Smooth muscle cell (in vitro differentiated cells): ENCODE measurements around the gene ATP1A2. TPM values are rescaled to one million over a fixed set of nuclear protein-coding genes. Genes with fewer than 3 reads are reported as not detected.

Experiments
- DNase-seq: peaks from one replicate; lab custom pipeline; 2025; ENCODE audit not compliant: unreplicated experiment; lab: John Stamatoyannopoulos, UW
- H2AFZ ChIP-seq: fragments of 200-600 bp; sonication (generic); 2 replicates; pipeline ENCODE4 v1.6.0; 2016; ENCODE audit warnings: antibody characterized with exemption, low read depth, mild to moderate bottlenecking
- H3F3A ChIP-seq: fragments of 200-600 bp; sonication (generic); 2 replicates; pipeline ENCODE4 v1.6.0; 2017; ENCODE audit warnings: antibody characterized with exemption, low read depth
- H3K27ac ChIP-seq: fragments of 200-600 bp; sonication (generic); 2 replicates; pipeline ENCODE4 v1.5.1; 2016; ENCODE audit warnings: low read depth, mild to moderate bottlenecking
- H3K27me3 ChIP-seq: fragments of 200-600 bp; sonication (generic); 2 replicates; pipeline ENCODE4 v1.6.1; 2016; ENCODE audit warnings: low read depth, mild to moderate bottlenecking
- H3K36me3 ChIP-seq: fragments of 200-600 bp; sonication (generic); 2 replicates; pipeline ENCODE4 v1.5.1; 2016; ENCODE audit warnings: low read depth
- H3K4me1 ChIP-seq: fragments of 200-600 bp; sonication (generic); 2 replicates; pipeline ENCODE4 v1.5.1; 2016; ENCODE audit warnings: low read depth
- H3K4me2 ChIP-seq: fragments of 200-600 bp; sonication (generic); 2 replicates; pipeline ENCODE4 v1.6.0; 2016; ENCODE audit warnings: mild to moderate bottlenecking
- H3K4me3 ChIP-seq: fragments of 200-600 bp; sonication (generic); 2 replicates; pipeline ENCODE4 v1.5.1; 2016; ENCODE audit warnings: mild to moderate bottlenecking
- H3K79me2 ChIP-seq: fragments of 200-600 bp; sonication (generic); 2 replicates; pipeline ENCODE4 v1.6.0; 2016; ENCODE audit warnings: low read depth, mild to moderate bottlenecking
- H3K9ac ChIP-seq: fragments of 200-600 bp; sonication (generic); 2 replicates; pipeline ENCODE4 v1.6.0; 2016; ENCODE audit warnings: low read depth
- H3K9me3 ChIP-seq: fragments of 200-600 bp; sonication (generic); replicated peaks from 2 replicates; pipeline ENCODE4 v1.5.1; 2016; ENCODE audit warnings: low read depth
- H4K20me1 ChIP-seq: fragments of 200-600 bp; sonication (generic); 2 replicates; pipeline ENCODE4 v1.6.0; 2016; ENCODE audit warnings: low read depth
- CTCF ChIP-seq: fragments of 200-600 bp; sonication (generic); IDR thresholded peaks from 2 replicates; pipeline ENCODE4 v1.5.1; 2017; ENCODE audit warnings: borderline replicate concordance, mild to moderate bottlenecking, antibody characterized with exemption; ENCODE audit not compliant: insufficient read depth, poor library complexity, severe bottlenecking
- WGBS: methylation state at CpG from one replicate; pipeline ENCODE4 v1.1.7; 2016; ENCODE audit warnings: low lambda C conversion rate; 5-methylcytosine and 5-hydroxymethylcytosine counted together
- polyA plus RNA-seq: library from polyadenylated mRNA; unstranded; fragments of >200 nt; fragmentation: Nextera tagmentation; extraction: Ambion mirVana; gene quantifications from 2 replicates; pipeline ENCODE4 v1.2.1, GENCODE V29; 2016
- total RNA-seq: library from RNA; depleted of rRNA; stranded (reverse); fragments of >200 nt; gene quantifications from 2 replicates; pipeline ENCODE4 v1.2.3, GENCODE V29; 2014

ATP1A2 gene
- total and polyA plus RNA-seq, 2 experiments from 2014 or later, result not detected

DNA sequence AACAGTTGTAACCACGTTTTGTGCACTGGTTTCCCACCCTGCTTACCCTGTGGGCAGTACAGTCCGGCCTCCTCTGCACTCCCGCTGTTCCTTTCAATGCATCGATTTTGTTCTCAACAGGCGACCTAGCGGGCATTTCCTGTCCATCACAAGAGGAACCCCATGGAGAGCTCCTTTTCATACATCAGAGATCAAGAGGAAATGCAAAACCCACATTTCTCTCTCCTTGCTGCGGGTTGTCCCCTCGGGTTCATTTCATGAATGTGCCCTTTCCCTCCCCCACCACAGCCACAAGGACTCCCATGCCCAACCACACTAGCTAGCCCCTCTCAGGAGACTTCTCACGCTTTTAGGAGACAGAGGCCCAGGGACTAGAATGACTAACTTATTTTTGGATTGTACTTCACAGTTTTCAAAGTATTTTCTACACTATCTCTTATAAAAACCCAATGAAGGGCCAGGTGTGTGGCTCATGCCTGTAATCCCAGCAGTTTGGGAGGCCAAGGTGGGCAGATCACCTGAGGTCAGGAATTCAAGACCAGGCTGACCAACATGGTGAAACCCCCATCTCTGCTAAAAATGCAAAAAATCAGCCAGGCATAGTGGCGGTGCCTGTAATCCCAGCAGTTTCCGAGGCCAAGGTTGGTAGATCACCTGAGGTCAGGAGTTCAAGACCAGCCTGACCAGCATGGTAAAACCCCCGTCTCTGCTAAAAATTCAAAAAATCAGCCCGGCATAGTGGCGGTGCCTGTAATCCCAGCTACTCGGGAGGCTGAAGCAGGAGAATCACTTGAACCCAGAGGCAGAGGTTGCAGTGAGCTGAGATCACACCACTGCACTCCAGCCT lies 54.2 kb downstream of the ATP1A2 start:
- TF ChIP-seq CTCF, result no peak
- H3F3A ChIP-seq, result no peaks in the 10 kb centered on the region
- WGBS, result 60% methylated on average over 15 of the region's 15 CpGs
- peak overlapping the region; percentile 8 for H2AFZ ChIP-seq
- no peak overlapping the region for H3K9ac ChIP-seq
- H3K27ac ChIP-seq, result no peak overlapping the region
- H3K36me3 ChIP-seq, result no peaks in the 10 kb centered on the region
- H3K9me3 ChIP-seq, result no peaks in the 10 kb centered on the region
- no peak overlapping the region for H3K4me3 ChIP-seq
- no peak for DNase-seq
- H3K4me2 ChIP-seq, result no peak overlapping the region
- no peaks in the 10 kb centered on the region for H3K27me3 ChIP-seq
- no peaks in the 10 kb centered on the region for H3K79me2 ChIP-seq
- H4K20me1 ChIP-seq, result no peaks in the 10 kb centered on the region
- H3K4me1 ChIP-seq, result peaks cover 26% of the 10 kb centered on the region

DNA sequence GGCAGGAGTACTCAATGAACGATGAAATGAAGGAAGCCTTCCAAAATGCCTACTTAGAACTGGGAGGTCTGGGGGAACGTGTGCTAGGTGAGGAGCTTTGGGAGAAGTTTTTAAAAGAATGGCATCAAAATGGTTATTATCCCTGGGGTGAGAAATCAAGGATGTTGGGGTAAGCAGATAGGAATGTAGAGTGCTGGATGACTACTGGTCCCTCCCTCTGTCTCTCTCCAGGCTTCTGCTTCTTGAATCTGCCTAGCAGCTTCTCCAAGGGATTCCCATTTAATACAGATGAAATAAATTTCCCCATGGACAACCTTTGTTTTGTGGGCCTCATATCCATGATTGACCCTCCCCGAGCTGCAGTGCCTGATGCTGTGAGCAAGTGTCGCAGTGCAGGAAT lies 55.8 kb downstream of the ATP1A2 start:
- Histone ChIP-seq H2AFZ (no peak overlapping the region), H3K4me3 (no peak overlapping the region), H3K4me2 (no peak overlapping the region), H3K9ac (no peak overlapping the region), H3K36me3 (no peaks in the 10 kb centered on the region), H4K20me1 (no peaks in the 10 kb centered on the region), H3K27ac (no peak overlapping the region), H3K4me1 (peaks cover 27% of the 10 kb centered on the region), H3K27me3 (no peaks in the 10 kb centered on the region), H3K79me2 (no peaks in the 10 kb centered on the region), H3F3A (no peaks in the 10 kb centered on the region), H3K9me3 (no peaks in the 10 kb centered on the region)
- 76% methylated on average over 4 of the region's 4 CpGs for WGBS
- DNase-seq, result no peak
- TF ChIP-seq CTCF, result no peak

- no peak overlapping the region for H2AFZ ChIP-seq
- no peaks in the 10 kb centered on the region for H3F3A ChIP-seq
- H3K4me2 ChIP-seq, result no peak overlapping the region
- no peak for TF ChIP-seq CTCF
- H3K27ac ChIP-seq, result no peak overlapping the region
- H3K4me1 ChIP-seq, result peaks cover 33% of the 10 kb centered on the region
- no peaks in the 10 kb centered on the region for H3K79me2 ChIP-seq
- H4K20me1 ChIP-seq, result no peaks in the 10 kb centered on the region
- no peaks in the 10 kb centered on the region for H3K9me3 ChIP-seq
- H3K27me3 ChIP-seq, result no peaks in the 10 kb centered on the region
- DNase-seq, result no peak
- WGBS, result 24% methylated on average over 9 of the region's 9 CpGs
- H3K4me3 ChIP-seq, result no peak overlapping the region
- no peak overlapping the region for H3K9ac ChIP-seq
- no peaks in the 10 kb centered on the region for H3K36me3 ChIP-seq
These were observed 56.4 kb downstream of the ATP1A2 start for GRCh38 chr1:160171980-160172379.

DNA sequence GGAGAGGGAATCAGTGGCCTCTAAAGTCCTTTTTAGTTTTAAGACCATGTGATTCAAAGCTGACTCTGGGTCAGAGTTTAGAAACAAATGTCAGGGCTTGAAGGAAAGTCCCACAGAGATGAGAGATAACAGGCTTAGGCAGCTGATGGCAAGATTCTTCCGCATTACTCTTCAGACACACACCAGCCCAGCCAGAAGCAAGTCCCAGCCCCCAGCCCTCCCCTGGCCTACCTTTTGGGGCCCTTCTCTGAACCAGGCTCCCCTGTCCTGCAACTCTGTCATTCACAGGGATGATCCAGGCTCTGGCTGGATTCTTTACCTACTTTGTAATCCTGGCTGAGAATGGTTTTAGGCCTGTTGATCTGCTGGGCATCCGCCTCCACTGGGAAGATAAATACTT lies 61.7 kb downstream of the ATP1A2 start:
- Histone ChIP-seq H3K9ac (no peak overlapping the region), H3K4me1 (peaks cover 17% of the 10 kb centered on the region), H4K20me1 (no peaks in the 10 kb centered on the region), H3K4me3 (no peak overlapping the region), H2AFZ (peak overlapping the region; percentile 58), H3K27ac (peak overlapping the region; percentile 59), H3K4me2 (no peak overlapping the region), H3K36me3 (no peaks in the 10 kb centered on the region), H3K79me2 (no peaks in the 10 kb centered on the region), H3K9me3 (no peaks in the 10 kb centered on the region), H3K27me3 (no peaks in the 10 kb centered on the region), H3F3A (no peaks in the 10 kb centered on the region)
- WGBS, result 61% methylated on average over 1 of the region's 2 CpGs
- no peak for TF ChIP-seq CTCF
- no peak for DNase-seq
